H4 (cell line): Measurements from ENCODE around the gene COL24A1. TPM values are rescaled to one million over a fixed set of nuclear protein-coding genes. Genes with fewer than 3 reads are reported as not detected.
"Not testable (repeated sequence)": the region's sequence is repeated elsewhere in the genome, so short reads cannot be mapped to it uniquely, and the experiment has no call there.

Experiments
- DNase-seq: peaks from one replicate; pipeline ENCODE4 v3.0.0-alpha.2; 2015; ENCODE audit warnings: low spot score
- total RNA-seq: library from RNA; depleted of rRNA; stranded (reverse); fragments of >200 nt; shearing (Covaris generic); gene quantifications from 2 replicates; pipeline ENCODE4 v1.2.3, GENCODE V29; 2014

COL24A1 gene
- total RNA-seq, 1 experiment from 2014 or later = 0.91 TPM

DNA sequence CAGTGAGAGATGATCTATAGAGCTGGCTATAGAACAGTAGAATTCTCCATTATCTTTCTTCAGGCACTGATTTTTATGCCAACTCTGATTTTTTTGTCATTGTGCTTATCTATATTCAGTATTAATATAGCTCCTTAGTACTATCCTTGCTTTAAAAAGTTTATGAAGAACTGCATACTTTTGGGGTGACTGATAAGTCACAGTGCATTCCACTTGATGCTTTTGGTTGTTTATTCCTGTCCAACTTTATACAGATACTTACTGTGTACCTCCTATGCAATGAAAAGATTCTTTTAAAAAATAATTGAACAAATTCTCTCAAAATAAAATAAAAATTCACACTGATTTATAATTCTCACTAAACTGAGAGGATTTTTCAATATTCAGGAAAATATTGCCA is 71.6 kb downstream of the COL24A1 start:
- no peak for DNase-seq

DNA sequence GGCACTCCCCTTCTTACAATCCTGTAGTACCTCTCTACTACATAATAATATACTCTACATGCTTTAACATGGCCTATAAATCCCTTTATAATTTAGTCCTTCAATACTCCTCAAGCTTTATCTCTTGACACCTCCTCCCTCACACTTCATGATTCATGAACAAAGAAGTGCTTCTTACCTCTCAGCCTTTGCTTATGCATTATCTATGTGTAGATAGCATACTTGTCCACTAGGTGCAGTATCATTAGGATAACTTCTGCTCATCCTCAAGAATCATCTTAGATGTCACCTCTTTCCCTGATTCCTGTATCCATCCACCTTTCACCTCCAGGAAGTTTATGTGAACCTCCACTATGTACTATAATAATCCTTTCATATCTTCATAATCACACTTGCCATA is 74.4 kb downstream of the COL24A1 start:
- DNase-seq = no peak

DNA sequence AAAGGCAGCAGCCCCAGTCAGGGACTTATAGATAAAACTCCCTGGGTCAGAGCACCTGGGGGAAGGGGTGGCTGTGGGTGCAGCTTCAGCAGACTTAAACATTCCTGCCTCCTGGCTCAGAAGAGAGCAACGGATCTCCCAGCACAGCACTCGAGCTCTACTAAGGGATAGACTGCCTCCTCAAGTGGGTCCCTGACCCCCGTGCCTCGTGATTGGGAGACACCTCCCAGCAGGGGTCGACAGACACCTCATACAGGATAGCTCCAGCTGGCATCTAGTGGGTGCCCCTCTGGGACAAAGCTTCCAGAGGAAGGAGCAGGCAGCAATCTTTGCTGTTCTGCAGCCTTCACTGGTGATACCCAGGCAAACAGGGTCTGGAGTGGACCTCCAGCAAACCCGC is 84.1 kb downstream of the COL24A1 start:
- DNase-seq = not testable (repeated sequence)

DNA sequence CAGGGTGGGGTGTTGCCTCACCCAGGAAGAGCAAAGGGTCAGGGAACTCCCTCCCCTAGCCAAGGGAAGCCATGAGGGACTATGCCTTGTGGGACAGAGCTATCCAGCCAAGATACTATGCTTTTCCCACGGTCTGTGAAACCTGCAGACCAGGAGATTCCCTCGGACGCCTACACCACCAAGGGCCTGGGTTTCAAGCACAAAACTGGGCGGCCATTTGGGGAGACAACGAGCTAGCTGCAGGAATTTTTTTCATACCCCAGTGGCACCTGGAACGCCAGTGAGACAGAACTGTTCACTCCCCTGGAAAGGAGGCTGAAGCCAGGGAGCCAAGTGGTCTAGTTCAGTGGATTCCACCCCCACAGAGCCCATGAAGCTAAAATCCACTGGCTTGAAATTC is 84.7 kb downstream of the COL24A1 start:
- not testable (repeated sequence) for DNase-seq

DNA sequence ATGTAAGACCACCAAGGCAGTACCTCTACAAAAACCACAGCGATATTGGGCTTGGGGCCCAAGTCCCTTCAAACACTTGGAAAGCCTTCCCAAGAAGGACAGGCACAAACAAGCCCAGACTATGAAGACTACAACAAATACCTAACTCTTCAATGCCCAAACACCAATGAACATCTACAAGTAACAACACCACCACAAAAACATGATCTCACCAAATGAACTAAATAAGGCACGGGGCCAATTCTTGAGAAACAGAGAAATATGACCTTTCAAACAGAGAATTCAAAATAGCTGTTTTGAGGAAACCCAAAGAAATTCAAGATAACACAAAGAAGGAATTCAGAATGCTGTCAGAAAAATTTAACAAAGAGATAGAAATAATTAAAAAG is 86.8 kb downstream of the COL24A1 start:
- DNase-seq = no peak

DNA sequence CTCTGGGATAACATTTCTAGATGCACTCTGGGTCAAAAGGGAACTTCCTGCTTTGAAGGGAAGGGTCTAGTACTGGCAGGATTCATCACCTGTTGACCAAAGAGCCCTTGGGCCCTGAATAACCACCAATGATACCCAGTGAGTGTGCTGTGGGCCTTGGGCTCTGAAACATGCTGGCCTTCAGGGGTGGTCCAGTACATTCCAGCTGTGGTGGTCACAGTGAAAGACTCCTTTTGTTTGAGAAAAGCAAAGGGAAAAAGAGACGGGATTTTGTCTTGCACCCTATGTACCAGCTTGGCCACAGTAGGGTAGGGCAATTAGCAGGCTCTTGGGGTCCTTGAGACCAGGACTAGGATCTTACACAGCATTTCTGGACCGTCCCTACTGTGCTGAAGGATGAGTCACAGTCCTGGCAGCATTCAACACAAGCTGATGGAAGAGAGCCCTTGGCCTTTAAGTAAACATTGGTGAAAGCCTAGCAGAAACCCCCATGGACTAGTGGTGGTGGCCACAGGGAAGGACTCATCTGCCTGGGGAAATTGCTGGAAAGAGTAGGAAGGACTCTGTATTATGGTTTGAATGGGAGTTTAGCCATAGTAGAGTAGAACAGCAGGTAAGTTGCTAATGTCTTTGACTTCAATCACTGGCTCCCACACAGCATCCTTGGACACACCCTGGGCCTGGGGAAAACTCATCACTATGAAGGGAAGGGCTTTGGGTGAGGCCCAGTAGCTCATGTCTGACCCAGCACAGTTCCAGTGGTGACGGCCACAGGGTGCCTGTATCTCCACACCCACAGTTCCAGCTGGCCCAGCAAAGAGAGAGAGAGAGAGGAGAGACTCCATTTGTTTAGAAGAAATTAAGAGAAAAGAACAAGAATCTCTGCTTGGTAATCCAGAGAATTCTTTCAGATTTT is 87.5 kb downstream of the COL24A1 start:
- peak; percentile 12 for DNase-seq

DNA sequence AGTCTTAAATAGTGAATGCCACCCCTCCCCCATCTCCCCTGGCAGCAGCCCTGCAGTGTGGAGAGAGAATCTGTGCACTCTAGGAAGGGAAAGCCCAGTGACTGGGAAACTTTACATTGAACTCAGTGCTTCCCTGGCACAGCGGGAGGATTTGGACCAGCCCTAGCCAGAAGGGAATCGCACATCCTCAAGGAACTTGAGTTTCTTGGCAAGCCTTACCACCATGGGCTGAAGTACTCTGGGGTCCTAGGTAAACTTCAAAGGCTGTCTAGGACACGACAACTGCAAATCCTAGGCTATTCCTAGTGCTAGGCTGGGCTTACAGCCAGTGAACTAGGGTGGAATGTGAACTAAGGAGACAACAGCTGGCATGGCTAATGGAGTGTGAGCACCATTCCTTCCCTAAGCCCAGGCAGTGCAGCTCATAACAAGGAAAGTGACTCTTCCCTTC is 88.3 kb downstream of the COL24A1 start:
- DNase-seq = no peak

DNA sequence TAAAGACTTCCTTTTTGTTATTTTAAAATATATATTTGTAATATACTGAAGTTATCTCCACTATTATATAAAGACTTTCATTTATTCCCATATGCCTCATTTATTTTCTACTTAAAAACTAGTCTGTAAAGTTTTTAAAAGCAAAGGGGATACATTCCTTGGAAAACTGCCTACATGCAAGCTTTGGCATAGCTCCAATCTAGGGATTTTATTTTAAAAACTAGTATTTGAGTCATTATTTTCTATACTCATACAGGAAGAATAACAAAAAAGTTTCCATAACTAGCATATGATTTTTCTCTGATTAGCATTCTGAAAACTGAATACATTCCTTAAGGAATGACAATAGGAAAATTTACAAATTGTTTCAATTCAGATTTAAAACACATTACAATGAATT is 88.9 kb downstream of the COL24A1 start:
- no peak for DNase-seq

DNA sequence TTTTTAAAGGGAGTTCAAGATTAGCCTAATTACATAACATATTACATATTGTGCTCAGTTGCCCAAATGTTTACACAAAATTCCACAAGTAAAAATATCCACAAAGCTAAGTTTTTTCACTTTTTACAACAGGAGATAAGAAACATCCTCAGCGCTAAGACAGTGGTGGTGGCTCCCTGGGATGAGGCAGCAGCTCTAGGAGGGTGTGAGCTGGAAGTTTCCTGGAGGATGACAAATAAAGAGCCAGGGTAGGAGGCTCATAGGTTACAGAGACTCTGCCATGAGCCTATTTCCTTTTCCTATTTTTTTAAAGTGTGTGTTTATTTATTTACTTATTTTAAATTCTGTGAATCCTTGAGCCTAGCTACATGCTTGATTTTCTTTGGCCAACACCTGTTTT is 91.7 kb downstream of the COL24A1 start:
- no peak for DNase-seq

DNA sequence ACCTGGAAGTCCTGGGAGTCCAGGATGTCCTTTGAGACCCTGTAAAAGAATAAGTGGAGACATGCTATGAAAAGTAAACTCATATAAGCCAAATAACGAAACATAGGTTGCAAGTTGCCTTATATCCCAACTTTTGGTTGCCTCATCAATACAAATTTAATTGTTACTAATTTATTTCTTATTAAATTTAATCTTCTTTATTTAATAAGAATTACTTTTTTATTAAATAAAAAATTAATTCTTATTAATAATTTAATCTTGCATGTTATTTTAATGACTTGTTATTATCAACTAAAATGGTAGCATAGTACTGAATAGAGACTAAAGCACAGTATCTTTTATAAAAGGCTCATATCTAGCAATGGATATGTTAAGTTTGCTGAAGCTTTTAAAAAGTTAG is 92.9 kb downstream of the COL24A1 start:
- DNase-seq = no peak

DNA sequence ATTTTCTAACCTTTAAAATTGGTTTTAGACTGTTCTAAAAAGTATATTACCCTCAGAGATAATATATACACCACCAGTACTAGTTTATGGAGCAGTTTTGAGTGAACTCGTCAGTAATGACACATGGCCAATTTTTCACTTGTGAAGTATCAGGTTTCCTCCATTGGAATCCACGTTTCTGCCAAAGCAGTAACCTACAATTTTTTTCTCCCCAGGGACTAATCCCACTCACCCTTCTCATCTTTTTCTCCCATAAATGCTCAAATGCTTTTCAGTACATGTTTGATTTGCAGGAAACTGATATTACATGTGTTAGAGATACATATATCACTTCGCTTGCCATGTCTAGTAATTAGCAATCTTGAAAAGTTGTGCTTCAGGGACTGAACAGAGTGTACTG is 94.1 kb downstream of the COL24A1 start:
- DNase-seq = no peak

DNA sequence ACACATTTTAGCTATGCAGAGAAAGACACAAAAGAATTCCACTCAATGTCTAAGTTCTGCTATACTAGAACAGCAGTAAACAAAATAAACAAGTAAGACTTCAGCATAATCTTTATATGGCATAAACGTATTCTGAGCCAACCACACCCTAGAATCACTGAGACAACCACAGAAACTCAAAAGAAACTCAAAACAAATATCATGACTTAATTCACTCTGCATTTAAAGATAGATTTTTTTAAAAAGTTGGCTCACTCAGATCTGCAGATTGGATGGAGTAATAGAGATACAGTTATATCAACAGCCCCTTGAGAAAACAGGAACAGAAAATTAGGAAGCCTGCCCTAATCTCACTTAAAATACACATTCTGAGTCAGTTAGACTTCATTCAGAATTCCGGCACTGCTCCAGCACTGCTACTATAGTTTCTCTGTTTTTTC is 95.0 kb downstream of the COL24A1 start:
- no peak for DNase-seq

DNA sequence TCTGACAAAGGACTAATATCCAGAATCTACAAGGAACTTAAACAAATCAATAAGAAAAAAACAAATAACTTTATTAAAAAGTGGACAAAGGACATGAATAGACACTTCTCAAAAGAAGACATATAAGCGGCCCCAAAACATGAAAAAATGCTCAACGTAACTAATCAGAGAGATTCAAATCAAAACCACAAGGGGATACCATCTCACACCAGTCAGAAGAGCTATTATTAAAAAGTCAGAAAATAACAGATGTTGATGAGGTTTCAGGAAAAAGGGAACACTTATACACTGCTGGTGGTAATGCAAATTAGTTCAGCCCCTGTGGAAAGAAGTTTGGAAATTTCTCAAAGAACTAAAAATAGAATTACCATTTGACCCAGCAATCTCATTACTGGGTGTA is 102.2 kb downstream of the COL24A1 start:
- no peak for DNase-seq

DNA sequence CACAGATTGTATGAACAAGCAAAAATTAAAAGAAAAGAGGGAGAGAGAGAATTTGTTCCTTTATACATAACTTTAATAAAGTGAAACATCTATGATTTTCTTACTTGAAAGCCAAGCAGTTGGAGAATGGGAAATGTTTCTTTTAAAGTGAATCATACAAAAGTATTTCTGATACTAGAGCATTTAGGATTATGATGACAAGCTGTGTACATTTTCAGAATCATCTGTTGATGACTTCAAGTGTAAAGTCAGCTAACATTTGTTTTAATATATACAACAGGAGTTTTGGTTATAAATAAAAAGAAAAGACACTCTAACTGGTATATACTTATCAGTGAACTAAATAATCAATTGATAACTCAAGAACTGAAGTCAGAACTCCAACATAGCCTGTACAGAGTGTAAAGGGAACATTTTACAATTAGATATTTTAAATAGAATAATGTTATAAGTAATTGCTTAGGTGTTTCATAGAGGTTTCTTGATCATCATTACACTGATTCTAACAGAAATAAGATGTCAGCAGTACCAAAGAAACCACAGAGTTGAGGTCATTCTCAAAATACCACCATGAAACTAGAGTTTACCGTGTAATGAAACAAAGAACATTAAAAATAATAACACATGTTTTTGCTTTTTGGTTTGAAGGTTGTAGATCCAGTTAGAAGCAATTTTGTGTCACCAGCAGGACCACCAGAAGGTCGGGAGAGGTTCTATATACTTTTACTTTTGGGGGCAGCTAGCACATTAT is 103.4 kb downstream of the COL24A1 start:
- DNase-seq = no peak

DNA sequence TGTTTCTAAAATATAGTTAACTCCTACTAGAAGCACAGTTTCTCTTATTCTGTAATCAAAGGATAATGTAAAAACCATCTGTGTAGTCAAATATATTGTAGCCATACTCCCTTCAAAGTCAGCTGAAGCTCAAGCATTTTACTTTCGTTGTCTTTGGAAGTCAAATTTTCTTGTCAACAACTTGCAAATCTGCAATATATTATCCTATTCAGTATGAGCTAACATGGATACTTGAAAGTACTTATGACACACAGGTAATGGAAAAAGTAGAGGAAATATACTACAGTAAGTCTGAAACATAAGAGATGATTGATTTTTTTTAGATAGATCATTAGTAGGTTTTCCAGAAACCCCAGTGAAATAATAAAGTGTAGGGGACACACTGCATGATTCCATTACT is 121.5 kb downstream of the COL24A1 start:
- no peak for DNase-seq

DNA sequence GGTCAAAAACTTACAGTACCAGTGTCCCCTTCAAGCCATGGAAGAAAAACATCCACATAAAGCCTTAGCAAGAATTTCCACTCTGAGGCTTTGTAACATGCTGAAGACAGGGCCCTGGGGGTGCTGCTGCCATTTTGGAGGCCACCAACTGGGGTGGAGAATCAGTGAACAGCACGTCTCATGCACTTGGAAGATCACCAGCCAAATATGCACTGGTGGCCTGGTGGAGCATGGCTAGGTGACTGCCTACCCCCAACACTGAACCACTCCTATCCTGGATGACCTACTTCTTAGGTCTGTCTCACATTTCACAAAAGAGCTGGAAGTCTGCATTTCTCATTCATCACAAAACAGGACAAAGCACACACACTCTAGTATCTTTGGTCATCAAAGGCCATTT is 126.4 kb downstream of the COL24A1 start:
- DNase-seq = no peak

DNA sequence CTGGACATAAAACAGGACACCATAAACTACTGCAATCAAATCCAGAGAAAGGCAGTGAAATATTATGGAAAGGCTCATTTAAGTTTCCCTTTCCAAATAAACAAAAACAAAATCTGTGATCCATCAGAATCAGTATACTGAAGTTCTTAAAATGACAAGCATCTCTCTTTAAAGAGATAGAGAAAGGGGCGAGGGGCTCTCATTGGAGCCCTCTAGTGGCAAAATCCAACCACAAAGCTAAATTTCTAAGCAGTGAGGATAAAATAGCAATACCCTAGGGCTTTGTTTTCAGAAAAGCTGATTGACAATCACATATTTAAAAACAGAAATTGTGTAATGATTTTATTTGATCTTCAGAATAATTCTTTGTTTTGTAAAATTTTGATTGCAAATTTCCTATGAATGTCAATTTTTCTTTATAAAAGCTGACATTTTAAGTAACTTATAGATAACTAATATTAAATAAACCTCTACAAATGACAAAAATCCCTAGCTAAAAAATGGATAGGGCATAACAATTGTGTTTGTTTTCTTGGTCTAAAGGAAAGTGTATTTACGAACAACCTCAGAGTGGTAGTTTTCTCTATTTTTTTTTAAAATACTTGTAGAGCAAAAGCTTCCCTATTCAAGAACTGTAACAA is 138.2 kb downstream of the COL24A1 start:
- no peak for DNase-seq

DNA sequence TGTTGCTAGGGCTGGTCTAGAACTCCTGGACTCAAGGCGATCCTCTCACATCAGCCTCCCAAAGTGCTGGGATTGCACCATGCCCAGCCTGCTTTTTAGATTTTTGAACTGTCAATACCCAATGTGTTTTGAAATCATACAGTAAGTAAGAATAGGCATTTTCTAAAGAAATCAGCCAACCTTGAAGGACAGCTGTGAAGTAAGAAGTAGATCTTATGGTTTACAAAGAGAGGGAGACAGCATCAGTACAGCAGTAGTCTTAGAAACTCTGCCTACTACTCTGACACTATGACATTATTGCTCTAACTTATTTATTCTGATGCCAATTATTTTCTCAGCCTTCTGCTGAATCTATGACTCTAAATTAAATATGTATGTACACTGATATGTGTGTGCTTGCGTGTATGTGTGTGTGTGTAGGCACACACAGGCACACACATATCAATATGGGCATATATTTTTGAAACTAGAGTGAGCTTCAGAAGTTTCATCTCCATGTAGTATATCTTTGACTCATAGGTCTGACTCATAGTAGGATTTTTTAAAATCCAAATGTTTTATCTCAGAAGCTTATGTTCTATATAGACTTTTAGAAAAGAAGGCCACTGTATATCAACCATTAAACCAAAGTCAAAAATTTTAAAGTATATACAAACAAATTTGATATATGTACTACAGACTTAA is 140.4 kb downstream of the COL24A1 start:
- DNase-seq = no peak

DNA sequence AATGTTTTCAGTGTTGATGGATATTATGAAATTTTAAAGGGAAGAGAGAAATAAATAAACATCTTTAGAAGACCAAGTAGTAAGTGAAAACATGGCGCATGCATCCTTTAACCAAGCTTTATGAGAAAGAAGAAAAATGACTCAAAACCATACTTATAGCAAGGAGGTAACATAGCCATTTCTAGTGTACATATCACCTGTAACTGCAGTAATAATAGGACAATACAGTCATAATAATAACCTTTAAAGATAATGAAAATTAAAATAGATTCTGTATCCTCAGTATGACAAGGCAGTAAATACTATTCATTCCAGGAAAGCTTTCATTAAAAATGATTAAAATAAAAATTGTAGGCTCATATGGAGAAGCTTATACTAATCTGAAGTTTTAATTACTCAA is 141.2 kb downstream of the COL24A1 start:
- DNase-seq = no peak

DNA sequence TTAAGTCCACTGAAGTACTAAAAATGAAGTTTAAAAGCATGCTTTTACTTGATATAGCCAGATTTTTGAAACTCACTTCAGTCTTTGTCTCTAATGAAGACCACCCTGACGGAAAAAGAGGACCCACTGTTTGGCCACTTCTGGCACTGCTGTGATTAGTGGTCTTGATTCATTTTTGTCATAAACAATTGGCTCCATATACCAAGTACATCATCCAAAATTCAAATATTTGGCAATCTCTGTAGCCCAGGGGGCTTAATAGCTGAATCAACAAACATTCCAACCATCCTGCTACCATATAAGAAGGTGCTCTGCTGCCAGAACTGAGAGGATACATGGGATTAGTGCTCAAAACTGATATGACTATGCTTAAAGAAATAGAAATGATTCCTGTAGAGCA is 156.0 kb downstream of the COL24A1 start:
- DNase-seq = no peak

DNA sequence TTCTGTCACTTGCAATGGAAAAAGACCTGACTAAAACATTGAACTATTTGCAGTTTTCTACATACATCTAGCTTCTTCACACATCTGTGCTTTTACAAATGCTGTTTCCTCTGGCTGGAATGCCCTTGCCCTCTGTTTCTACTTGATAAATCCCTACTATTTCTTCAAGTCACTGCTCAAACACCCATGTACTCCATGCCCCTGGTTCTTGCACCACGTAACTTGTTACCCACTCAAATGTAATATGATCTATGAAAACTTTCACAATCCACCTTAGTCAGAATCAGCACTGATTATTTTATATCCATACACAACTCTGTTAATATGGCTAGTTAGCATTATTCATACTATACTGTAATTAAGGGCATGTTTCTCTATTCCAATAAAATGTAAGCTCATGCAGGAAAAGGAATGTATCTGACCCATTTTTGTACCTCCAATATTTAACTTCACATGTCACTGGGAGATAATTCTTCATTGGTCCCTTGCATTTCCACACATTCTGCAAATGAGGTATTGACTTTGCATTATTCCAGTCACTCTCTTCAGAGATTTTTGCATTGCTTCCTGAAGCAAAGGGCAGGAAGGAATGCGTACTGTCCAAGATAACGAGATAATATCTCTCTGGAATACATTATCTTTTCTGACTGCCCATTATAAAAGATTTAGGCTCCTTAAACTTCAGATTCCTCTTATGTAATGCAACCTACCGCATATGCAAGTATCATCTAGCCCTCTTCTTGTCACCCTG is 158.3 kb downstream of the COL24A1 start:
- DNase-seq = no peak
